ENCODE results near the gene DAB2IP. TPM values are rescaled to one million over a fixed set of nuclear protein-coding genes. Genes with fewer than 3 reads are reported as not detected.

DAB2IP gene
- total RNA-seq, 2 donors from 2014 or later: 127 to 128 TPM

DNA sequence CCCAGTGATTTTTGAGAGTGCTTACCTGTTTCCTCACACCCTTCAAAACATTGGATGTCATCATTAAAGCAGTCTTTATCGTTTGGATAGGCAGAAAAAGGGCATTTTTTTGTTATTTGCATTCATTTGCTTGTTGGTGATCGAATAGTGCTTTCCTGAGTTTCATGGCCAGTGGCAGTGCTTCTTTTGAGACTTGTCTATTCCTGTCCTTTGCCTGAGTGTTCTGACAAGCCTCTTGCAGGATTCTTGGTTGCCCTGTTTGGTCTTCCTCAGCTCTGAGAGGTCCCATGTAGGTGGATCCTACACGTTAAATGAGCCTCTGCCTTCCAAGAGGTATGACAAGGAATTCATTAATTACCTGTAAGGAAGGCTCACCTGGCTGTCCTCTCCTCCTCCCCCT is 52.8 kb downstream of the DAB2IP start:
- ATAC-seq (no peak), DNase-seq (no peak)
- intact Hi-C loops (cut with DNase I, micrococcal nuclease): no loop called here

DNA sequence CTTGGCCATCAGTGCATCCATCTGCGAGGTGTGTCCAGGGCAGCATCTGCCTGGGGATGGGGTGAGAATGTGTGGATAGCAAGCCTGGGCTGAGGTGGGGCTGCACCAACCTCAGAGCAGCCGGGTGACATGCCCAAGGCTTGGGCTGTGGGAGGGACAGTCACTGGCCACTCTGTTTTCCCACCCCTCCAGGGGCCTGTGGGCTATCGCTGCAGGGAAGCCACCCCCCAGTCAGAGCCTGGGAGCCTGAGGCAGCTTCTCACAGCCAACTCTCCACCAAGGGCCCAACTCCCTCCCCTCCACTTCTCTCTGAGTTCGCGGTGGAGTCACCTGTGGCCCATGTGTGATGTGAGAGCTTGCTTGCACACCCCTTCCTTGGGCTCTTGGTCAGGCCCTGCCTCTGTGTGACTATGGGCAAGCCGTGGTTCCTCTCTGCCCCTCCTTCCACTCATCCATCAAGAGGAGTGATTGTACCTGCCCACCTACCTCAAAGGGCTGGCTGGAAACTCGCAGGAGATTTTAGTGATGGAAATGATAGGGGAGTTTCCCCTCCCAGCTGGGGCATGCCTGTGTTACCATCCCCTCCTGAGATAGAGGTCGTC is 54.8 kb downstream of the DAB2IP start:
- no peak for ATAC-seq
- intact Hi-C loops (cut with DNase I, micrococcal nuclease): no loop called here
- no peak for DNase-seq

DNA sequence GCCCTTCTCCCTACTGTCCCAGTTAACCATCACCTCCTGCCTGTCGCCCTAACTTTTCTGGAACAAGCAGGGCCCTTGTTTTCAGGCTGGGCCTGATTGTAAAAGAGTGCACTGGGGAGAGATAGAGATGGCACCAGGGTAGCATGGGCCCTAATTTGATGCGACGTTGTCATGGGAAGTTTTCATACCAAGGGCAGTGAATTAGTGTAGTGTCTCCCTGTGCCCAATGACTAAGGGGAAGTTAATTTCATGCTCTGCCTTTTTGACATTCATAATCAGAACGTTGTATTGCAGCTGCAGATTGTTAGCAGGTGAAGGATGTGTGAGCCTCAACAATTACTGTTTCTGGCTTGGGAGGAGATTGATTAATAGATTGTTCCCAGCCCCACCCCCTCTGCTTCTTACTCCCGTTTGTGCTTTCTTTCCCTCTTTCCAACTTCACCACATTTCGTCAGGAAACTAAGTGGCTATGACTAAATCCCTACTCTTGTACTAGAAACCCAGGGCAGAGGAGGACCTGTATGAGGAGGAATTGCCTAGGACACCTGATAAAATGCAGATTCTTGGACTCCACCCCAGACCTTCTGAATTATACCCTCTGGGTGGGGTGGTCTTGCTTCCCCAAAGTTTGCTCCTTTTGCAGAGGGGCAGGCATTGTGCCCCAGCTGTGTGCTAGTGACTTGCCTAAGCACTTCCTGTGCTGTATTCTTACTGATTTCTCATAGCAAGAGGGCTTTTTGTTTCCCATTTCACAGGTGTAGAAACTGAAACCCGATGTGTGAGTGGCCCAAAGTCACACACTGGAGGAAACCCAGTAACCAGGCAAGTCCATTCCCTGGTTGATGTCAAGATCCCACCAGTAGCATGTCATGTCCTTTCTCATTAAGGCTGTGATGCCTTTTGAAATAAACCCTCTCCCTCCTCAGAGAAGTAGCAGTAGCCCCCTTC is 56.3 kb downstream of the DAB2IP start:
- ATAC-seq: no peak

DNA sequence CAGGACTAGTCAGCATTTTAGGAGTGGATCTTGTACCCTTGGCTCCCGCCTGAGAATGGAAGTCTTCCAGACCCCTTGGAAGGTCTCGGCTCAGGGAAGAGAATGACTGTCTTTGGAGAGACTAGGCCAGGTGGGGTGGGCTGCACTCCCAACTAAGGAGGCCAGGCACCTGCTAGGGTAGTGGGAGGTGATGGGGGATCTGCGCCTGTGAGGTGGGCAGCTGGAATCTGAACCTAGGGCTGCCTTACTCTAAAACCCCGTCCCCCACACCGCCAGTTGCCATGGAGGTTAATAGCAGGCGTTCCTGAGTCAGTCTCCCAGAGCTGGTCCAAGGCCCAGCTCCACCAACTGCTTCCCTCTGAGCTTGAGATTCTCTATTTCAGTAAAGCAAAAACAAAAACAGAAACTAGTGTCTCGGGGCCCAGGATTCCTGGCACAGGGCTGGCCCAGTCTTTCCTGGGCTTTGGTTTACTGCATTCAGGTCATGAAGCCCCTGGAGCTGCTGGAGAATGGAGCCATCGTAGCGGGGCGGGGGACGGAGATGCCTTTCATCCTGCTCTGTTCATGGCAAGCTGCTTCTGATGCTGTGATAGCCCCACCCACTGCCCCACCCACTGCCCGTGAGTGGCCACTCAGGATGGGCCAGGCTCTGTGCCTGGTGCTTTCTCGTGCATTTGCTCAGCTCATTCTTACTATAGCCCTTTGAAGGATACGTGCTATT is 57.5 kb downstream of the DAB2IP start:
- intact Hi-C loops (cut with DNase I, micrococcal nuclease): no loop called here
- peak in 1 of 2 donors; percentile 59 for DNase-seq
- peak; percentile 58 for ATAC-seq

More for the DNA sequence above, 56.3 kb downstream of the DAB2IP start:
- intact Hi-C loops (cut with DNase I, micrococcal nuclease): no loop called here
- no peak for DNase-seq

DNA sequence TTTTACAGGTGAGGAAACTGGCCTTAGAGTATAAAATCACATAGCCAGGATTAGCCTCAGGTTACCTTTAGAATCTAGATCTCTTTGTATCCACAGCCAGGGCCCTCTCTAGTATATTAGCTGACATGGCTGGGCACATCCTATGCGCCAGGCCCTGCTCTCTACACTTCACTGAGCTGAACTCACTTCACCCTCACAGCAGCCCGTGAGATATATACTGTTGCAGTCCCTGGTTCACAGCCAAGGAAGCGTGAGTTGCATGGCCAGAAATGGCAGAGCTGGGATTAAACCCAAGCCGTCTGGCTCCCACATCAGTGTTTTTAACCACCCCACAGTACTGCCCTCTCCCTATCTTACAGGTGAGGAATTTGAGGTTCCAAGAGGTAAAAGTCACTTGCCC is 58.4 kb downstream of the DAB2IP start:
- DNase-seq: no peak
- ATAC-seq: no peak
- intact Hi-C loops (cut with DNase I, micrococcal nuclease): no loop called here

DNA sequence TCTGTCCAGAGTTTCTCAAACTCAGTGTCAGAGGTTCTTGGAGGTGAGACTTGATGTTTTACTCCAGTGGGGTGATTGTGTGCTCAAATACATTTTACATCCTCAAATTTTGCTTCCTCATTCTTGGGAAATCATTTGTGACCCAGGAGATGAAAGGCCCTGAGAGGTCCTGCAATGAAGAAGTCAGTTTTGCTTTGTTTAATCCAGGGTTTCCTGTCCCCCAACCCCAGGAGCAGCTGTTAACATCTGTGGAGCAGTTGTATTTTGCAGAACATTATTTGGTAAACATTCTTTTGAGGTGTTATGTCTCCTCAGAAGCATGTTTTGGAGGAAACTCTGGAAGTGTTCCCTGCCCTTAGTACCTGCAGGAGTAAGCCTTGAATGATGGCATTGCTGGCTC is 59.8 kb downstream of the DAB2IP start:
- ATAC-seq: no peak
- intact Hi-C loops (cut with DNase I, micrococcal nuclease): no loop called here
- DNase-seq: no peak

DNA sequence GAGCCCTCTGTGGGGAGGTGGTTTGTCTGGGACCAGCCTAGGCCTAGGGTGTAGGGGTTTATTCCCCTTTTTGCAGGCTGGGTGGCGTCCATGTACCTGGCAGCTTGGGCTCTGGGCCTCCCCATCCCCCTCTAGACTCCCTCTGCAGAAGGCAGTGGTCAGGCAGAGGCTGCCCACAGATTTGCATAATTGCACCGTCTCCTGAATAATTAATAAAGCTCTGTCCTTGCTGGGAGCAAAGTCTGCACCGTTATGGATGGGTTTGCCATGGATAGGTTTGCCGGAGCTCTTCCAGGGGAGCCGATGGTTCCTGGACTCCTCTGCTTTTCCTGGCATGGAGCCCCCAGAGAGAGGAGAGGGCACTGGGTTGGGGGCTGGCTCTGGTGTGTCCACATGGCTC is 60.4 kb downstream of the DAB2IP start:
- no peak for ATAC-seq
- no peak for DNase-seq
- intact Hi-C loops (cut with DNase I, micrococcal nuclease): no loop called here

DNA sequence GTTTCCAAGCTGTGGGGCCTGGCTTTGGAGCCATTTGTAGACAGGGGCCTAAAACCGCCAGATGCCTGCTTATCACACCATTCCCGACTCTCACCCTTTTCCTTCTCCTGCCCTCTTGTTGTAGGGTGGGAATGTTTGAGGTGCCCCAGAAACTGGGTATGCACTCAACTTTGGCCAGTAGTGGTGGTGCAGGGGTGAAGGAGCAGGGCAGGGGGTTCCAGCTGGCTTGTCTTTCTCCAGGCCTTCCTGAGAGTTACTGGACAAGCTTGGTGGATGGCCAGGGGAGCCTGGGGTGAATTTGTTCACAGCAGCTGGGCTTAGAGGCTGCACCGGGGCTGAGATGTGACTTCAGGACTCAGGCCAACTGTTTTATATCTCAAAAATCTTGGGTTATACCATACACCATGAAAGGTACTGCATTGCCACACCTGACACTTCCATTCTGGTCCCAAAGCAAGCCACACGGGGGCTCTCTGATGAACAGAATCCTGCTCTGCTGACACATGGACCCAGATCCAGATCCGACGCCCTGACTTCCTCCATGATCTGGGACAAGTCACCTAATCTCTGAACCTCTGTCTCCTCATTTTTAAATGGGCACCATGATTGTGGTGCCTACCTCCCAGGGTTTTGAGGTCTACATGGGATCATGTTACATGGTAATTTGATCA is 62.1 kb downstream of the DAB2IP start:
- no peak for DNase-seq
- no peak for ATAC-seq
- intact Hi-C loops (cut with DNase I, micrococcal nuclease): no loop called here

DNA sequence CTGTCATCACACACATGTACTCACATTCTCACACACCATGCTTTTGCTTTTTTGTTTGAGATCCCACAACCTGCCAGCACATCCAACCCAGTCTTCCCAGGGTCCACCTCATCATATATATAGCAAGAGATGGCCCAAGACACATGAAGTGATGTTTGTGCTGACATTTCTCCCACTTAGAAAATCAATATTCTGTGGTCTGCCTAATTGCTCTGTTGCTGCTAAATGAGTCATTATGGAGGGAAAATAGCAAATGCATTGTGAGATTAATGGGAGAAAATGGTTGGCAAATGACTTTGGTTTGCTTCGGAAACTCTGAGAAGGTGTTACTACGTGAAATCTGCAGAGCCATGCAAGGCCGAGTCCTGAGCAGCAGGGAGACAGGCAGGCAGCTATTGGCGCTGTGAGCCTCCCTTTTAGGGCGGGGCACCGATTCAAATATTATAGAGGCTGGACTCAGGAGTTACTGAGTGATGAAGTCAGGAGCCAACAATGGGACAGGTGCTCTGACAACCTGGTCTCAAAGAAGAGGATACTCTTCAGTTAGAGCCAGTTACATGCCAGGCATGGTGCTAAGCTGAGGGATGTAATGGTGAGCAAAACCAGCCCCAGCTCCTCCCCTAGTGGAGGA is 62.8 kb downstream of the DAB2IP start:
- peak; percentile 81 for ATAC-seq

DNA sequence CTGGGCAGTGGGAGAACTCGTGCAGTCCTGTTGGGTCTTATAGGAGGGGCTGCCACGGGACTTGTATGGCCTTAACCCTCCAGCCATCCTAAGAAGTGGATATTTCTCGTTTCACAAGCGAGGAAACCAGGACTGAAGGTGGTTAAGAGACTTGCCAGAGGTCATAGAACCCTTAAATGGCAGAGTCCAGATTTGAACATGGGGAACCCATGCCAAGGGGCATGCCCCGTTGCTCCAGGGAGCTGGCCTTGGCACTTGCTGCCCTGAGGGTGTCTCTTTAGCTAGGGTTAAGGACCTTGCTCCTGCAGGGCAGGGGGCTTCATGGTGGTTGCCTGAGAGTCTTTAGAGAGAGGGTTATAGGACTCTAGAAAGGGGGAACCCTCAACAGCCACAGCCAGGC is 63.4 kb downstream of the DAB2IP start:
- intact Hi-C loops (cut with DNase I, micrococcal nuclease): no loop called here
- no peak for ATAC-seq
- no peak for DNase-seq

More for the DNA sequence above, 62.8 kb downstream of the DAB2IP start:
- intact Hi-C loops (cut with DNase I, micrococcal nuclease): no loop called here
- peak in 1 of 2 donors; percentile 48 for DNase-seq

DNA sequence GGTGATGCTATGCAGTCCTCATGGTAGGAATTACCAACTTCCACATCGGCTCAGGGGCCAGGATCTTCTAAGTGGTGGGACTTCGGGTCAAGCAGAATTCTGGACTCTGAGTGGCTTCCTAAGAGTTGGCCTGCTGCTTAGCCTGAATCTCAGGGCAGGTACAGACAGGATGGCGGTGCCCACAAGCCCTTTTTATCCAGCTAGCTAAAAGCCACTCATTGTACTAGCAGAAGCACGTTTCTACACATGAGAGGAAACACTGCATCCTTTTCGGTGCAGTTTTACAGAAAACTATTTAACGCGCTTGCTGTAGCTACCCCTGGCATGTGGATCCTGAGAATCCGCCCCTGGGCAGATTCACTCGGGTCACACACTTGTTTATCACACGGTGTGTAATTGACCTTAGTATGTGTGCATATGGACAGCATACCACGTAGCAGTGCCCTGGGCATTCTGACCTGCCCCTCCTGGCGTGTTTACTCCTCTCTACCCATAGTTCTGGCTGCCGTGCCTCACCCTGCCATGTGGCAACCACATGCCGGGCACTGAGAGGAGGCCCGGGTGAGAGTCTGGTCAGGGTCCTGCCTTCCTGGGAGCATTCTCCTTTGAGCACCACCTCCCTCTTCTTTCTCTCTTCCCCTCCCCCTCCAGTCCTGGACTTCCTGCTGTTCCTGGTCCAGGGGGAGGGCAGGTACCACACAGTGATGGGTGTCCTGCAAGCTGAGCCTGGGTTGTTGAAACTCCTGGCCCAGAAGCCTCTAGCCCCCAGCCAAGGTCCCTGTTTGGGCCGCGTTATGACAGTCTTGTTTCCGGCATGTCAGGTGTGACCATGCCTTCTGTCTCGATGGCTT is 65.9 kb downstream of the DAB2IP start:
- intact Hi-C loops (cut with DNase I, micrococcal nuclease): no loop called here
- DNase-seq: no peak
- no peak for ATAC-seq

DNA sequence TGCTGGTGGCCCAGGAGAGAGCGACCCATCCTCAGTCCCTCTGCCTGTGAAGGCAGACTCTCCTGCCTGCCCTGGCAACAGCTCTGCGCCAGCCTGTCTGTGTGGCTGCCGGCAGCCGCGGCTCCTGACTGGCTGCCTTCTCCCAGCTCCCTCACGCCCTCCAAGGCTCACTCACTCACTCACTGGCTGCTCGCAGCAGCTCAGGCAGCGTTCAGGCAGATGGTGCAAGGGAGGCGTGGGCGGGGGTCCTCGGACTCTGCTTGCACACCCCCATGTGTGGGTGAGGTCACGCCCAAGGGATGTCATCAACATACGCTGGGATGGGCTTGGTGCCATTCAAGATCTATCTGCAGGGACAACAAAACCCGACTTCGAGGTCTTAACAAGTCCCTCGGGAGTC is 66.7 kb downstream of the DAB2IP start:
- intact Hi-C loops (cut with DNase I, micrococcal nuclease): no loop called here
- ATAC-seq: no peak
- no peak for DNase-seq

DNA sequence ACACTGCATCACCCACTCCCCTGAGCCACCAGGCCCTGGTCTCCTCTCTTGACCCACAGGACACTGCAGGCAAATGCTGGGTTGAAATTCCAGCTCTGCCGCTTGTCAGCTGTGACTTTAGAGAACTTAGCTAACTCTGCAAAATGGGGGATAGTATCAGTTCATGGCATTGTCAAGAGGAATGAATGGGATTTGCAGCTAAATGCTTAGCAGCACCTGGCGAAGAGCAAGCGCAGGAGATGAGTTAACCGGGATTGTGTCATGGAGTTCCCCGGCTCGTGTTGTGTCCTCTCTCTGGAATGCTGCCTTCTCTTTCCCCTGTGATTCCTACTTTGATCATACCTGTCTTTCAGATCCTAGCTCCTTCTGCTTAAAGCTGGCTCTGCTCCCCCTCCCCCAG is 67.1 kb downstream of the DAB2IP start:
- ATAC-seq: no peak
- intact Hi-C loops (cut with DNase I, micrococcal nuclease): no loop called here

DNA sequence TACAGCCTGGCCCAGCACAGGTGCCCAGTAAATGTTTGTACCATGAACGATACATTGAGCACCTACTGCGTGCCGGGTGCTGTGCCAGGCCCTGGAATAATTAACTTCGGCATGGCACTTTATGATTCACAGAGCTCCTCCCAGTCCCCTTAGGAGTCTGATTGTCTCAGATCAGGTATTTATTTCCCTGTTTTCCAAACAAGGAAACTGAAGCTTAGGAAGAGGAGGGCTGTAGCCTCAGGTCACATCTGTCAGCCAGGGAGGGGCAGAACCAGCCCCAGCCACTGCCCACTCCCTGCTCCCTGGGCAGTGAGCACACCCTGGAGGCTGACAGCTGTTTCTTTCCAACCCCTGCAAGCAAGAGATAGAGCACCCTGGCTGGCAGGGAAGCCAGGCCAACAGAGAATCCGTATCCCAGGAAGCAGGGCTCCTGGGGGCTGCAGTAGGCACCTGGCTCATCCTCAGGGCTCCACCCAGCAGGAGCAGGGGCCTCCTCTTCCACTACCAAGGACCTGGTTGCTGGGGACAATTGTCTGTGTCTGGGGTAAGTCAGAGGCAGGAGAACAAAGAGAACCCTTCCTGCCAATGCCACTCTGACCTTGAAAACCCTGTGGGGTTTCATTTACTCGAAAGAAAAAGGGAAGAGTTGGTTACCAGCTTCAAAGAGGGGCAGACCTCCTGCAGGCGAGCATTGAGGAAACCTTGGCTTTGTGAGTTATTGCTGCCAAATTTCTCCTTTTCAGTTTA is 69.0 kb downstream of the DAB2IP start:
- intact Hi-C loops (cut with DNase I, micrococcal nuclease): no loop called here
- peak; percentile 92 for ATAC-seq
- DNase-seq: peak; percentile 69 to 87

More for the DNA sequence above, 67.1 kb downstream of the DAB2IP start:
- DNase-seq: no peak

DNA sequence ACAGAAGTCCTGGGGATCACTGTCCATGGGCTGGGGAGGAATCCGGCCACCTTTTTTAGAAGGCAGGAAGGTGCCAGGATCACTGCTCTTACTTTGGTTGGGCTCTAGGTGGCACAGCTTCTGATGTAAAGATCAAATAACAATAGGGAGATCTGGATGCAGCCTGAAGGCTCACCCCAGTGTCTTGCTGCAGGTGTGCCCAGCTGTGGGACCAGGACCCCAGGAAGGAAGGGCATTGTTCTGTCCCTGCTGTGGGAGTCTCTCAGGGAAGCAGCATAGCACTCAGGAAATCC is 69.6 kb downstream of the DAB2IP start:
- no peak for DNase-seq
- peak; percentile 56 for ATAC-seq
- intact Hi-C loops (cut with DNase I, micrococcal nuclease): no loop called here

DNA sequence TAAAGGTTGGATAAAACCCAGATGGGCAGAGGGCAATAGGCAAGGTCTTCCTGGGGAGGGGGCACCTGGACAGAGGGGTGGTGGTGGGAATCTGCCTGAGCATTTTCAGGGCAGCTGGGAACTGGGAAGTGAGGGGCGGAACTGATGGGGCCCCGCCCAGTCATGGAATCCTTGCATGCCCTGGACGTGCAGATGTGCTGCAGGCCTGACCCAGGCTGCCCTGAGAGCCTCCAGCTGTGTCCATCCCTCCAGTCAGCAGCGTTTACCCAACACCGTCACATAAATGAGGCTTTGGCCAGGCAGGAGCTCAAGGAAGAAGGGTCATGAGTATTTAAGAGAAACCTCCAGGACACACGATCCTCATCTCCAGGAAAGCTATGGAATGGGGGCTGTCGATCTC is 70.3 kb downstream of the DAB2IP start:
- DNase-seq (peak in 1 of 2 donors; percentile 58), ATAC-seq (no peak)
- intact Hi-C loops (cut with DNase I, micrococcal nuclease): no loop called here

DNA sequence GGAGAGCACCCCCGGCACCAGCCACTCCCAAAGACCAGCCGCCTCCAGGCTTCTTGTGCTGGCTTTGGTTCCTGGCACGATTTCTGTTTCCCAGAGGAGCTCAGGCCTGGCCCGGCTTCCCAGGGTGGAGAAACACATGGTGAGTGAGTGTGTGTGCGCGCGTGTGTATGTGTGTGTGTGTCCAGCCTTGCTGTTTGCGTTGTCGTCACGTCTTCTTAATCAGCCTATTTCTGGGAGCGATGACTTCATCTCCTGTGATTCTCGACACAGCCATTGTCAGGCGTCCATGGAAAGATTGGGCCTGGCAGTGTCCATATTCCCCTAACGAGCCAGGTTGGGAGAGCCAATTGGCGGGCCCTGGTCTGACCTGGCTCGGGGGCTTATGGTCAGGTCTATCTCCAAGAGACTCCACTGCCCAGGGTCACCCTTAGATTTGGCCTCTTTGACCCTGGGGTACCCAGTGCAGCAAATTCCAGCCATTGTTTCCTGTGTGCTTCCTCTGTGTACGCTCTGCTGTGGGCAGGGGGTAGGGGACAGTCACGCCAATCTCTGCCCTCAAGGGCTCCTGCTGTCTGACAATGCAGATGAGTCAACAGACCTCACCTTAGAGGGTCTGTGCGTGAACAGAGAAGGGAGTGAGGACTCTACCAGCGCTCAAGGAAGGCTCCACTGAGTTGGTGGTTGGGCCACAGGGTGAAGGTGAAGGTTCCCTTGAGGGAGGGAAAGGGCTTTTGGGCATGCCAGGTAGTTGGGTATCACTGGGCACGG is 73.8 kb downstream of the DAB2IP start:
- intact Hi-C loops (cut with DNase I, micrococcal nuclease): no loop called here
- ATAC-seq: no peak
- DNase-seq: peak; percentile 63 to 89
